Stromal cell of bone marrow (primary cell): Measurements from ENCODE around the gene NMRK1.

Experiments
- DNase-seq: peaks from one replicate; pipeline ENCODE4 v3.0.0-alpha.2; 2012; ENCODE audit warnings: low read depth

The NMRK1 gene

DNA sequence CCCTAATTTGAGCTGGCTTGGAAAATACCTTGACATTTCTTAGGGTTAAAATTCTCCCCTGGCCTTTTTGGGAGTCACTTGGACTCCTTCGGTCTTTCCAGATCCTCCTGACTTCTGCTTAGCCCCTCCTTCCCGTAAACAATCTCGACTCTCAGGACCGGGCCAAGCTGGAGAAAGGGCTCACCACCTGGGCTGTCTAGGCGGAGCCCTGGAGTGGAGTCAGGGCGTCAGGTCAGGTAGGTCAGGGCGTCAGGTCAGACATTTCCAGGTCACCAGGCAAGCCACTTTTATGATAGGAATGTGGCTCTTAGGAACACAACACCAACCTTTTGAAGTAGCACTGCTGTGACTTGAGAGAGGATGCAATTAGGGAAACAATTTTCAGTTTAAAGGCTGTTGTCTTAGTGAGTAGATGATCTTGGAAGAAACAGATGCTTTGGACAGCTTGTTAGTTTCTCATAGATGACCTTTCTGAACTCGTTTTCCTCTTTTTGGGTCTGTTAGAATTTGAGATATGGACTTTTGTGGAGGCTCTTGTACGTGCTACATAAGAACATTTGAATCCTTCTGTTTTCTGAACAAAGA lies 13.1 kb upstream of the NMRK1 start:
- no peak for DNase-seq

DNA sequence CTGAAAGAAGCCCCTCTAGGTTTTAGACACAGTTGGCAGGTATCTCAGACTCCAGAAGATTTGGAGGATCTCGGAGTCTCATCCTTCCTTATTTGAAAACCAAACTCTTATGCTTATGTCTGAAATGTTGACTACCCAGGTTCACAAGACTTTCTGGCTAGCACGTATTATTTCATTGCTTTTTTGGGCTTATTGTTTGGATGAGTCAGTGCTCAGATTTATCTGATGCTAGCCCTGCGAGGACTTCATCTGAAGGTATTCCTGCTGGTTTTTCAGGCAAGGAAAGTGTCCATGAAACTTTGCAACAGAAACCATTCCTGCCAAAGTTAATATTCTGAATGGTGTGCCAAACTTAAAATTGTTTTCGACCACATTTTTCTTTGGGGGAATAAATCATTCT lies 8.8 kb upstream of the NMRK1 start:
- no peak for DNase-seq

DNA sequence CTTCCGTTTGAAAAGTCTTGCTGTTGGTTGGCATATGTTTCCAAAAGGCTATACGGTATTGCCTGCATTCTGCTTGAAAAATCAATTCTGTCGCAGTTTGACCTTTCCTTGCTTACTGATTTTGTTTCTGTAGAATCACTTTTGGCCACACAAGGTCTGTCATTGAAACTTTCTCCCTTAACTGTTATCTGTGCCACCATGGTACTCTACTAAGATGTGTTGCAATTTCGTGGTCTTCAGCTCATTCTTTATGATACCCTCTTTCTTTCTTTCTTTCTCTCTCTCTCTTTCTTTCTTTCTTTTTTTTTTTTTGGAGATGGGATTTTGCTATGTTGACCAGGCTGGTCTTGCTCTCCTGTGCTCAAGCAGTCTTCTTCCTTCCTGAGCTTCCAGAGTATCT lies 4.8 kb upstream of the NMRK1 start:
- DNase-seq = no peak

DNA sequence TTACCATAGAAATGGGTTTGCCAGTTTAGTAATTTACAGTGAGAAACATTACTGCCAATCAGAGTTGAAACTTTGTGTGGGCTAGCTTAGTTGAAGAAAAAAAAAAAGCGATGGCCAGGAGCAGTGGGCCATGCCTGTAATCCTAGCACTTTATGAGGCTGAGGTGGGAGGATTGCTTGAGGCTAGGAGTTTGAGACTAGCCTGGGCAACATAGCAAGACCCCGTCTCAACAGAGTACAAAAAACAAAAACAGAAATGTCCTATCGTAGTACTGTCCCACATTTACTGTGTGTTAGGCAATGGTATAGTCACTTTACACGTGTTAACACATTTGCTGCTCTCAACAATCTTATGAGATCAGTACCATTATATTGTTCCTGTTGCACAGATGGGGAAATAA lies 2.6 kb upstream of the NMRK1 start:
- no peak for DNase-seq

DNA sequence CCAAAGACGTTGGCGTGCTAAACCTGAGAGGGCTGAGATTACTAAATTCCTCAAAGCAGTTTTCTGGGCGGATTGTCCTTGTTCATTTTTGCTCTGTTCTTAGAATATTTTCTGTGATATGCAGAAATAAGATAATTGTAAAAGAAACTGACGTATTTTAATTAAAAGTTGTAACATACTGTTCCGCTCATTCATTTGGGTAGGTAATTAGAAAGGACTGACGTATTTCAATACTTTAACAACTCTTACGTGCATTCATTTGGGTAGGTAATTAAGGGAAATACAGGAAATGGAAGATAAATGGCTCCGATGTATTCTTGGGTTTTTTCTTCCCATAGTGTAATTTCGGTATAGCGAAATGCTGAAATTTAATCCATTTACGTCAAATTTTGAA lies 1.4 kb upstream of the NMRK1 start:
- no peak for DNase-seq

DNA sequence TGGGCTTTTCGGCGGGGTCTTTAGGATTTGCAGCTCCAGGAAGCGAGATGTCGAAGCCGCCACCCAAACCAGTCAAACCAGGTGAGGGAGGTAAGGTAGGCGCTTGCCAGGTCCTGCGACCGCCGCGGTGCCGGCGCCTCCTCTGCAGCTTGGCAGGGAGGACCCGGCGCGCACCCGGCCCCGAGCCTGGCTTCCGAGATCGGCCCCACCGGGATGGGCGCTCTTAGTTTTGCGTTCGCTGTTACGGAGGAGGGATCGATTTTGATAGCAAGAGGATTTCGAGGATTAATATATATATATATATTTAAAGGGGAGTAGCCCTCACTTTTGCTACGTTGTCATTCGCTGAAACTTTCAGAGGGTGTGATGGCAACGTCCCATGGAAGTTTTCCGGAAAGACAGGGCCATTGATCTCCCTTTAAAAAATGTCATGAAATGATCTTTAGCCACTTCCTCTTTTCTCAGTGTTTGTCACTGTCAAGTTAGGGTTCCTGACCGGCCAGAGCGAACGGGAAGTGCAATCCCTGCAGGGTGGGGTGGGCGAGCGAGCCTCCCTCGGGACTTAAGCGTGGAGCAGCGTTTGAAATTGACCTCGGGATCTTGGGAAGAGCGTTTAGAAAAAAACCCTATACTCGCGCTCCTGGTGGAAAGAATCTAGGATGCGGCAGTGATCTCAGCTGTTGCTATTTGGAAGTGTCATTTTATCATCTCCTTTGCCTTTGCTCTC lies 854 bp upstream of the NMRK1 start:
- DNase-seq = peak; percentile 34

DNA sequence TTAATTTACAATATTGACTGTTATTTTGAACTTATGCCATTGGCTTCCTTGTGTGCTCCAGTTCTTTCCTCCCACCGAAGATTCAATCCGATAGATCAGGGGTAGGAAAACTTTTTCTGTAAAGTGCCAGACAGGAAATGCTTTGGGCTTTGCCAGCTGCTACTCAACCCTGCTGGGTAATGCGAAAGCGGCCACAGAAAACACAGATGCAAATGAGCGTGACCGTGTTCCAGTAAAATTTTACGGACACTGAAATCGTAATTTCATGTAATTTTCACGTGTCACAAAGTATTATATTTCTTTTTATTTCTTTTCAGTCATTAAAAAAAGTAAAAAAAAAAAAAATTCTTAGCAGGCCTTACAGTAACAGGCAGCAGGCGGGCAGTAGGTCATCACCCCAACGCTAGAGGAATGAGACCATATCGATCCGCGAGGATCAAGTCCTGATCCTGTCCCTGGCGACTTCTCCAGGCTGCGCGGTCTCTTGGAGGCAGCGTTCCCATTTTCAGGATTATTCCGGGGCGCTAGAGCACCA lies 599 bp downstream of the NMRK1 start:
- peak; percentile 28 for DNase-seq

DNA sequence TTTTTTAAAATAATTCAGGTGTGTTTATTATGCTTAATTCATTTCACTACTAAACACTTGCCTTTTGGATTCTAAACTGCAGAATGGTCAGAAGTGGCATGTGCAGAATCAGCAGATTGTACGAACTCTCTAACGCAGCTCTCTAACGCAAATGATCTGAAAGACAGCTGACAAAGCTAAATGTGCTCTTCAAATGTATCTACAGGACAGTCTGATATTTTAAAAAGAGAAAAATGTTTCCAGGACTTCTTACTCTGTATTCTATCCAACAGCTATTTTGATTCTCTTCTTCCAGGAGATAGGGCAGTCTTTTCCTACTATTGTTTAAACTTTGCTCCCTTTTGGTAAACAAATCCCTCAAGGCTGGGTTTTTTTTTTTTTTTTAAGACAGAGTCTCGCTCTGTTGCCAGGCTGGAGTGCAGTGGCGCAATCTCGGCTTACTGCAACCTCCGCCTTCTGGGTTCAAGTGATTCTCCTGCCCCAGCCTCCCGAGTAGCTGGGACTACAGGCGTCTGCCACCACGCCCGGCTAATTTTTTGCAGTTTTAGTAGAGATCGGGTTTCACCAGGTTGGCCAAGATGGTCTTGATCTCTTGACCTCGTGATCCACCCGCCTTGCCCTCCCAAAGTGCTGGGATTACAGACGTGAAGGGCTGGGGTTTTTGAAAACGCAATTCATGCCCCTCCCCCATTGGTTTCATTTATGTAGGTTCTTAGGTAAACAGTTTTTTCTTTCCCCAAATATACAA lies 1.2 kb downstream of the NMRK1 start:
- no peak for DNase-seq

DNA sequence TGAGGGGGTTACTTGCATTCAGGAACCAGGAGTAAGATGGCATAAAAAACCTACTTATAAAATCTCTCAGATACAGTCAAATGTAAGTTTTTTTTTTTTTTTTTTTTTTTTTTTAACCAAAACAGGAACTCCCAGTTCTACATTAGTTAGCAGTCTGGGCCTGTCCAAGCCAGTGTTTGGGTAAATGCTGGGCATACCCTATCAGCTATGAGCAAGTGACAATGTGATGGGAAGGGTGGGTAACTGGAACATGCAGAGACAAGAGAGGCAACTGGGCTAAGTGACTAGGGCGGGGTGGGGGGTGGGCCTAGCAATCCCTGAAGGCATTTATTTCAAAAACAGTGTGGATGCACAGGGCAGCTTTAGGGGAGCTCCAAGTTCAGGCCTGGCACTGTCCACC lies 2.3 kb downstream of the NMRK1 start:
- DNase-seq = no peak

DNA sequence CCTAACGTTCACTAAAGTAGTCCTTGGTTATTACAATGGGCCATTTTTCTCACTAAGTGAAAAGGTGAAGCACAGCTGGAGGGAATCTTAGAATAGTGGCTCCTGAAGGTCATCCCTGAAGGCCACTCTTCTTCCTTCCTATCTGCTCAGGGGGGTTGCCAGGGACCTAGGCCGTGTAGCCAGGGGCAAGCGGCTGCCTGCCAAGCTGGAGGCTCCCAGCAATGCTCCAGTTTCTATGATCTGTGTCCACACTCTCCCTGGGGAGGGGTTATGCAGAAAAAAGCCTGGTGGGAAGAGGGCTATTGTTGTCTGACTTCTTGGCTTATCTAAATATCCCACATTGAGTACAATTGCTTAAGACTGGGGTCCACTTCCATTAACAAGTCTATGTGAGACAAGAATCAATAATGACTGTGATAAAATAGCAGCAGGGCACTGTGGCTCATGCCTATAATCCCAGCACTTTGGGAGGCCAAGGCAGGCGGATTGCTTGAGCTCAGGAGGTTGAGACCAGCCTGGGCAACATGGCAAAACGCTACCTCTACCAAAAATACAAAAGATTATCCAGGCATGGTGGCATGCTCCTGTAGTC lies 3.8 kb downstream of the NMRK1 start:
- no peak for DNase-seq

DNA sequence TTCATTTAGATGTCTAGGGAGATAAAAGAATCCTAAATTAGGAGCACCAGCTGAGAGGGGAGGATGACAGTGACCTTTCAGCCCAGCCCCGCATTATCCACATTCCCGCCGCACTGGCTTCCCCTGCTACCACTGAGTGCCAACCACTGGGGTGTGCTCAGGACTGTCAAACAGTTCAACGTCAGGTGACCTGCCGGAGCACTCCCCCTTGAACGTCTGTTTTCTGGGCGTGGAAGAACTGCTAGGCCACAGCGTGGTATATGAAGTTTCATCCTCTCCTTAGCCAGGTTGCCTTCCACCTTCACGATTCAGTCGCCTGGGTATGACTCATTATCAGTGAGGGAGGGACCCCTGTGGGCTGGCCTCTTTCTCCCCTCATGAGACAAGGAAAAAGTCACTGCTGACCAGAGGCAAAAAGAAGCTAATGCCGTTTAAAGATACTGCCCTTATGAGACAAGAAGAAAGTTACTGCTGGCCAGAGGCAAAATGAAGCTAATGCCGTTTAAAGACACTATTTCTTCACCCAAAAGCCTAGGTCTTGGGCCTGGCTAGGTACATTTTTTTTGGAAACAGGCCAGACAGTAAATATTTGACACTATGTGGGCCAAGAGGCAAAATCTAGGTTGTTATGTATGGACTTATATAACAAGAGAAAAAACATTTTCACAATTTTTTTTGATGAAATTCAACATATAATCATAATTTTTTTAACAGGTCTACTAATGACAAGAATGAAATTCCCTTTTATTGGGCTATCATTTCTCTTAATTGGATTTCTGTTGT lies 4.6 kb downstream of the NMRK1 start:
- DNase-seq = no peak

DNA sequence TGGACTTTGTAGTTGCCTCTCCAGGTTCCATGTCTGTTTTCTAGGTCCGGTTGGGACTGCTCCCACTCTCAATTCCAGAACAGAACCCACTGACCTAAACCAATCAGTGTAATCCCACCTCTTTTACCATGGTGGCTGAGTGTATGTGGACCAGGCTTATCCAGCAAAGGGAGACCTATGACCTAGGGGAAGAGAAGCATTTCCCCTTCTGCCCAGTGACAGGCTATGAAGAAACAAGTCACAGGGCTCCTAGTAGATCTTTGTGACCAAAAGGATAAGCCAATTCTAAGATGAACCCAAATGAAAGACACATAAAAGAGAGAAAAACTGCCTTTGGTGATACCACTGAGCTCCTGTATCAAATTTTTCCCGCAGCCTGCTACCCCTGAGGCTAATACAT lies 6.3 kb downstream of the NMRK1 start:
- no peak for DNase-seq

DNA sequence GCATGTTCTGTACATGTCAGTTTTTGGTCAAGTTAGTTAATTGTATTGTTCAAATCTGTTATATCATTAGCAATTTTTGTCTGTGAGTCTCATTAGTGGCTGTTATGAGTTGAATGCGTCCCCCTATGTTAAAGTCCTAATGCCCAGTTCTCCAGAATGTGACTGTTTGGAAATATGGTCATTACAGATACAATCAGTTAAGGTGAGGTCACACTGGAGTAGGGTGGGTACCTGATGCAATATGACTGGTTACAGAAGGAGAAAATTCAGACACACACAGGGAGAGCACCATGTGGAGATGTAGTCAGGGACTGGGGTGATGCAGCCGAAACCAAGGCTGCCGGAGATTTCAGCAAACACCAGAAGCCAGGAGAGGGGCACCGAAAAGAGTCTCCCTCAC lies 15.1 kb downstream of the NMRK1 start:
- DNase-seq = no peak

DNA sequence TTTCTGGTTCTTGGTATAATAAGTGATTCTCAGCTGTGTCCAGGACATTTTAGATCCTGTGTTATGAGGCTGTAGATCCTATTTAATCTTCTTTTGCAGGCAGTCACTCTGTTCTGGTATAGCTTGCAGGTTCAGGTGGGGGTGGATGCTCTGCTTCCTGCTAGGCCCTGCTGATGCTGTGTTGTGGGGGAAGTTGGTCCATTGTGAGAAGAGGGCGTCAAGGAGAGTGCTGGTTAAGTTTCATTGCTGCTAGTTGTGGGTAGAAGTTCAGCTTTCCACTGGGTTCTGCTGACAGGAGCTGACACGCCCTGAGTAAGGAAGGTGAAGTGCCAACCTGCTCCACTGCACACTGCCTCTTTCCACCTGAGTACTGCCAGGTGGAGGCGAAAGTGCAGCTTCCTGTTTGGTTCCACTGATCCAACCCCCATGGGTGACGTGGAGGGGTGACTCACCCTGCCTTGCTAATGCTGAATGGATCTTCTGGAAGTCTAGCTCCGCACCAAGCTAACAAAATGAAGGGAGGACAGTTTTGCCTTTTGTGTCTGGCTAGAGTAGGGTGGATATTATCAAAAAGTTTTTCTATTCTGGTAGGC lies 16.3 kb downstream of the NMRK1 start:
- no peak for DNase-seq

DNA sequence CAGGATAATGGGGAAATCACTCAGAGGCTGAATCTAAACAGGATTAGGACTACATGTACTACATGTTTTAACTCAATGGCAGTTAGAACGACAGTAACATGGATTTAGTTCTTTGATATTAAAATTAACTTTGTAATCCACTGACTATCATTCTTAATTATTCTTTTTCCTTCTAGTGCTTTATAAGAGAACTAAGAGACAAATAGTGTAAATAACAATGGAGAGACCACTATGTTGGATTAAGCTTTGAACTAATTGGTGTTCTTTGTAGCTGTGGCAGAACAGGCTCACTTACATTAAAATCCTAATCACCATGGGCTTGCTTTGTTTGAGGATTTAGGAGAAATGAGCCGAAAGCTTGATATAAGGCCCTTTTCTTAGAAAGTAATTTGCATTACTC lies 18.8 kb downstream of the NMRK1 start:
- DNase-seq = no peak

DNA sequence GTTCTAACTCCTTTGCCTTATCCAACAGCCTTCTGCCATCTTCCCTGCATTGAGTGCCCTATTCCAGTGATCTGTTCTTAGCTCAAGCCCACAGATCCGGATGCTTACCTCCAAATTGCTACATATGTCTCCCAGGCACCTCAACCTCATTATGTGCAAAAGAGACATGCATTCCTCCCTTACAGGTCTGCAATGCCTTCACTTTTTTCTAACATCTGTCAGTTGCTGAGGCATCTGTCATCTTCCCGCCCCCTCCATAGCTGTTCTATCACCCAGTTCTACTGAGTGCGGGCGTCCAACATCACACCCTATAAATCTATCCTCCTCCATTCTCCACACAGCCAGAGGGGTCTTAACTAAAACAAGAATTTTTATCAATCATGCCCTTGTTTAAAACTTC lies 20.1 kb downstream of the NMRK1 start:
- DNase-seq = no peak

DNA sequence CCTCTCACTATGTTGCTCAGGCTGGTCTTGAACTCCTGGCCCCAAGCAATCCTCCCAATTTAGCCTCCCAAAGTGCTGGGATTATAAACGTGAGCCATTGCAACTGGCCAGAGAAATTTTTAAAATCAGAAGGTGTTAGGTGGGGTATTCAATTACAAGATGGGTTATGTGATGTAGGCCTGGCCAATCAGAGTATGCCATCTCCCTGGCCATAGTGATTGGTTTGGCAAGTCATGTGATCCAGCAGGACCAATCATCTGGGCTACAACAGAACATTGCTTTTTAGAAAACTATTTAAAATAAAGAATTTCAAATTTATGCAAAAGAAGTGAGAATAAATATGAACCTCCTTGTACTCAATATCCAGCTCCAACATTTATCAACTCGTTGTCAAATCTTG lies 22.4 kb downstream of the NMRK1 start:
- DNase-seq = no peak

DNA sequence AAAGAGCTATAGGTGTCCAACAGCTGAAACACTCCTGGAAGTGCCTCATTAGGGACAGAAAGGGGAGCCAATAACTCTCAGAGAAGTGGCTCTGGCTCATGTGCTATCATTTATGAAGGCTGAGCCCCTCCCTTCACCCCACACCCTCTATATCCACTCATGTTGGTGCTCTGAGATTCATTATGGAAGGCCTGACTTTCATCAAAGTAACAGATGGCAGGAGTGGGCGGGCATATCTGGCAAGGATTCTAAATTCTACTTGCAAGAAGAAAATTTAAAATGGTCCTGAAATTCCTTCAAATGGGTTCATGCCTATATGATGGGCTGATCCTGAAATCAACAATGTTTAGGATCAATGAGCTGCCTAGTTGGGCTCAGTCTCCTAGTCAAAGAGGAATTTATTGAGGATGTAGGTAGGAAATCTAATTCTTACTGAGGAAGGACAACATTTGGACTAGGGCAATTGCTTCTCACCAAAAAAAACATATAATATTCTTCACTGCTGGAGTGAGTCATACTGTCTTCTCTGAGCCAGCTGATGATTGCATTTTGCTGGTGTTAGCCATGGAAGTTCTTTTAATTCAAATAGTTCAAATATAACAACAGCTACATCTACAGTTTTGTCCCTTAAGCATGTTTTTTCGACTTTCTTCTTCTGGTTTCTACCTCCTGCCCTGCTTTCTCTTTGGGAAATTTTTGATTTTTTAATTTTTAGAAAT lies 23.5 kb downstream of the NMRK1 start:
- DNase-seq = peak; percentile 64

DNA sequence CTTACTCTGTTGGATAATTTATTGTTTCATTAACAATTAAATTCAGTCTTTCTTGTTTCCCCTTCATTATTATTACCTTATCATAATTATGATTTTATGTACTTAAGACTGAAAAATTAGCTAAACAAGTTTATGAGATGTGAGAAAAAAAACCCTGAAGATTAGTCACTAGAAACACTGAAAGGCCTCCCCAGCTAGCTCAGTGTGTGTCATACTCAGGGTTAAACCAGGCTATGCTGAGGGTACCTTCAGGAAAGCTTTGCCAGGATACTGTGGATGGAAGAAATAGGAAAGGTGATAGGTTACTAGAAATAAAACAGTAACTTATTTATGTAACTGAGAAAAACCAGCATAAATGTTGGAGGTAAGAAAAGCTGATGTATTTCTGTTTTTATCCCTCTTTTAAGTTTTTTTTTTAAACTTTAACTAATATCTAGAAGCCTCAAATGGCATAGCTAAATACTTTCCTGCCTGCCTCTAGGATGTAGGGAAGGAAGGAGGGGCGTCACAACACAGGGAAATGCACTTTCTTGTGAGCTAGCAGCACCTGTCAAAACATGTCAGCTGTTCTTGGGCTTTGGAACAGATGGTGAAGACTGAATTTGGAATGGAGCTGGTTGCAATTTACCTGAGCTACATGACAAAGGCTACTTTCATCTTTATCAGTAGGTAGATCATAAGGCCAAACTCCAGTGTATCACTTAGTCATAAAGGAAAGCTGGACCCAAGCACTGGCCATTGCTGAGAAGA lies 24.2 kb downstream of the NMRK1 start:
- peak; percentile 38 for DNase-seq

DNA sequence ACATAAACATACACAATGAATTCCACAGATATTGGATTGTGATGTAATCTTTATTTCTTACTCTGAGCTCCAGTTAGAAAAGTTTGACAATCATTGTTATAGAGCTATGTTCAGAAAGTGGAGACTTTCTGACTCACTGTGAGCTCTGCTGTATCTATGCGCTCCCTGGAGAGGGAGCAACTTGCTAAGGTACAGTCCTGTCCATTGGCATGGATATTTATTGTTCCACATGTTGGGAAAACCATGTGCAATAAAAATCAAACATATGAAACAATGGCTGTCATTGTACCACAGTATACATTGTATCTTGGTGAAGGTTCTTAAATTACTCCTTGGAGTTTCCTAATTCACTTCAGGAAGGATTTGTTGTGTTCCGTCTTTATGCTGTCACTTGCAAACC lies 26.8 kb downstream of the NMRK1 start:
- DNase-seq = no peak
